Ecto neural progenitor cell (in vitro differentiated cells): ENCODE results near the gene CIC.
"Not testable (repeated sequence)": the region's sequence is repeated elsewhere in the genome, so short reads cannot be mapped to it uniquely, and the experiment has no call there.

Experiments used
- DNase-seq: peaks from one replicate; pipeline ENCODE4 v3.0.0-alpha.2; 2018; ENCODE audit warnings: low spot score

CIC gene

GRCh38 chr19:42255766-42256745, 13.0 kb upstream of the CIC start:
- peak; percentile 78 for DNase-seq

- not testable (repeated sequence) for DNase-seq
Measured at GRCh38 chr19:42257842-42258241, 11.2 kb upstream of the CIC start.

GRCh38 chr19:42261763-42262162, 7.3 kb upstream of the CIC start:
- DNase-seq = no peak

- DNase-seq = not testable (repeated sequence)
Measured at GRCh38 chr19:42266105-42266504, 2.9 kb upstream of the CIC start.

GRCh38 chr19:42266928-42267603, 2.0 kb upstream of the CIC start:
- not testable (repeated sequence) for DNase-seq

GRCh38 chr19:42267644-42268141, 1.4 kb upstream of the CIC start:
- DNase-seq = no peak

- peak; percentile 98 for DNase-seq
Measured at GRCh38 chr19:42268142-42268703, 829 bp upstream of the CIC start.

- DNase-seq = no peak
Measured at GRCh38 chr19:42269478-42270345, 660 bp downstream of the CIC start.

GRCh38 chr19:42270346-42271044, 1.4 kb downstream of the CIC start:
- DNase-seq = no peak

GRCh38 chr19:42271045-42271419, 2.0 kb downstream of the CIC start:
- no peak for DNase-seq

GRCh38 chr19:42271861-42272534, 2.9 kb downstream of the CIC start:
- DNase-seq = no peak

- no peak for DNase-seq
Measured at GRCh38 chr19:42272535-42272897, 3.5 kb downstream of the CIC start.

- no peak for DNase-seq
Measured at GRCh38 chr19:42272989-42273406, 3.9 kb downstream of the CIC start.

GRCh38 chr19:42273407-42274064, 4.5 kb downstream of the CIC start:
- no peak for DNase-seq

- DNase-seq = no peak
Measured at GRCh38 chr19:42274065-42274682, 5.1 kb downstream of the CIC start.

GRCh38 chr19:42275103-42275502, 6.1 kb downstream of the CIC start:
- no peak for DNase-seq

- no peak for DNase-seq
Measured at GRCh38 chr19:42275517-42275916, 6.5 kb downstream of the CIC start.

- no peak for DNase-seq
Measured at GRCh38 chr19:42276284-42276683, 7.2 kb downstream of the CIC start.

- no peak for DNase-seq
Measured at GRCh38 chr19:42276821-42277220, 7.8 kb downstream of the CIC start.
